ENCODE data around the gene EPHB4. TPM values are rescaled to one million over a fixed set of nuclear protein-coding genes. Genes with fewer than 3 reads are reported as not detected.

The EPHB4 gene
- total and polyA plus RNA-seq, 2 of the 8 experiments (the other 6 are each of a cell fraction or from before 2014, with no cell fraction given), result 85.0 to 113 TPM

- Histone ChIP-seq H3K18ac (ENCODE audit: extremely low read depth, low read length) (no peak overlapping the region; the same call in 1 of the 2 replicates), H3K23ac (ENCODE audit: insufficient read length) (no peak overlapping the region), H4K91ac (replicated peaks; ENCODE audit: insufficient read length, low read length) (peak overlapping the region; percentile 65), H2BK12ac (ENCODE audit: low read depth, low read length) (no peak overlapping the region; the same call in 1 of the 2 replicates), H3K9me3 (ENCODE audit: insufficient read depth in 2 of 2, low read depth in 1 of 2, low read length in 1 of 2) (no peaks in the 10 kb centered on the region), H2BK15ac (ENCODE audit: low read length) (peak overlapping the region; percentile 81; the same call in 1 of the 2 replicates), H4K5ac (ENCODE audit: insufficient read length, low read depth, low read length) (no peak overlapping the region), H3K56ac (replicated peaks; ENCODE audit: insufficient read length, low read depth, low read length) (no peak overlapping the region), H3K14ac (ENCODE audit: insufficient read length) (no peak overlapping the region), H3K23me2 (ENCODE audit: low read depth, low read length) (0 out of 2 replicates have a peak, but pooled peaks cover 3% of the 10 kb centered on the region), H2AK5ac (ENCODE audit: low read depth, low read length) (no peak overlapping the region), H3K4me2 (ENCODE audit: insufficient read depth in 1 of 2, low read depth in 2 of 2, low read length in 2 of 2) (no peak overlapping the region), H3K79me1 (ENCODE audit: low read depth, low read length) (no peaks in the 10 kb centered on the region), H2BK5ac (ENCODE audit: low read depth, low read length) (peak overlapping the region; percentile 55; the same call in 1 of the 2 replicates), H3K4me3 (ENCODE audit: extremely low read depth in 1 of 4, insufficient read depth in 2 of 4, low read depth in 3 of 4, low read length in 4 of 4) (no peak overlapping the region), H3K27ac (ENCODE audit: low read depth, low read length) (no peak overlapping the region), H3K9ac (replicated peaks in 1 of 4; ENCODE audit: extremely low read depth in 1 of 4, low read depth in 3 of 4, low read length in 3 of 4) (no peak overlapping the region), H4K20me1 (replicated peaks in 1 of 2; ENCODE audit: control insufficient read depth in 1 of 2, insufficient read depth in 2 of 2, low read length in 2 of 2) (no peaks in the 10 kb centered on the region), H3K4me1 (replicated peaks in 1 of 4; ENCODE audit: control insufficient read depth in 3 of 4, insufficient read depth in 4 of 4, low read length in 3 of 4) (peaks cover 0 to 11% (median 6%) of the 10 kb centered on the region in 4 experiments; a peak in 6 of 7 replicates), H2BK20ac (ENCODE audit: low read length) (peak overlapping the region; percentile 32; the same call in 1 of the 2 replicates), H3K27me3 (replicated peaks in 1 of 4; ENCODE audit: control insufficient read depth in 3 of 4, extremely low read depth in 1 of 4, insufficient read depth in 3 of 4, low read length in 3 of 4) (no peaks in the 10 kb centered on the region), H3K4ac (replicated peaks; ENCODE audit: insufficient read length, low read depth, low read length) (no peak overlapping the region), H3K36me3 (ENCODE audit: control insufficient read depth in 2 of 4, insufficient read depth in 4 of 4, low read length in 3 of 4) (no peaks in the 10 kb centered on the region), H2AFZ (ENCODE audit: low read length) (no peak overlapping the region), H4K8ac (ENCODE audit: extremely low read depth, insufficient read depth, low read length) (peak overlapping the region; percentile 72; the same call in 1 of the 2 replicates), H2BK120ac (replicated peaks; ENCODE audit: low read depth, low read length) (no peak overlapping the region), H3K79me2 (ENCODE audit: control insufficient read depth in 1 of 2, insufficient read depth in 2 of 2, low read length in 2 of 2) (no peaks in the 10 kb centered on the region)
- TF ChIP-seq POLR2AphosphoS5 (IDR thresholded peaks at IDR 0.05; ENCODE audit: low read depth, low read length) (no peak), RAD21 (IDR thresholded peaks at IDR 0.05 in 1 of 2, conservative IDR thresholded peaks at IDR 0.05 in 1 of 2; ENCODE audit: low read depth in 2 of 2, low read length in 2 of 2) (peak in 1 of 2 experiments; percentile 17; a peak in 1 of 4 replicates)
- 93% methylated on average over 25 of the region's 26 CpGs; no CpG with 5 or more reads in 1 of the 2 experiments for whole genome bisulfite sequencing, 2 experiments (ENCODE audit: extremely low coverage in 1 of 2, insufficient coverage in 1 of 2, insufficient read length in 1 of 2, insufficient replicate concordance in 2 of 2, low coverage in 1 of 2, low lambda C conversion rate in 2 of 2, missing lambda C conversion rate in 1 of 2)
- POLR2A ChIA-PET (ENCODE audit: partially characterized antibody), result interaction anchor here (0.6 to 6.1 kb wide), 5 partner anchors 8 to 330 kb away, joined by 3 to 42 read pairs (median 4); partner anchors contain the start of genes FBXO24 and LRCH4
- FAIRE-seq (no peak), DNase-seq (ENCODE audit: low read depth in 1 of 2, low spot score in 2 of 2) (no peak)
- CTCF ChIA-PET (ENCODE audit: partially characterized antibody), result interaction anchor here (0.6 to 4.7 kb wide), 9 partner anchors 9 to 140 kb away, joined by 3 to 28 read pairs (median 4); partner anchors contain the start of gene SLC12A9
These were observed 35.2 kb downstream of the EPHB4 start for GRCh38 chr7:100791881-100792666.

Data from H1 (cell line).